ENCODE results near the gene ASB13.

- TF ChIP-seq CTCF (conservative IDR thresholded peaks at IDR 0.05 in 1 of 2, IDR thresholded peaks at IDR 0.05 in 1 of 2; ENCODE audit: low read depth in 1 of 2, low read length in 2 of 2) = no peak
- no peak for TF ChIP-seq EZH2 (IDR thresholded peaks at IDR 0.05; ENCODE audit: low read length, missing control alignments)
These were observed 63.1 kb downstream of the ASB13 start for GRCh38 chr10:5603091-5603847.
